HG02623 (cell line): ENCODE data around the gene KSR2.

Experiments
- ATAC-seq: cut with Tn5 transposase; IDR thresholded peaks from one replicate; pipeline ENCODE4 v1.9.1; 2021; ENCODE audit warnings: moderate library complexity; ENCODE audit not compliant: unreplicated experiment

The KSR2 gene

DNA sequence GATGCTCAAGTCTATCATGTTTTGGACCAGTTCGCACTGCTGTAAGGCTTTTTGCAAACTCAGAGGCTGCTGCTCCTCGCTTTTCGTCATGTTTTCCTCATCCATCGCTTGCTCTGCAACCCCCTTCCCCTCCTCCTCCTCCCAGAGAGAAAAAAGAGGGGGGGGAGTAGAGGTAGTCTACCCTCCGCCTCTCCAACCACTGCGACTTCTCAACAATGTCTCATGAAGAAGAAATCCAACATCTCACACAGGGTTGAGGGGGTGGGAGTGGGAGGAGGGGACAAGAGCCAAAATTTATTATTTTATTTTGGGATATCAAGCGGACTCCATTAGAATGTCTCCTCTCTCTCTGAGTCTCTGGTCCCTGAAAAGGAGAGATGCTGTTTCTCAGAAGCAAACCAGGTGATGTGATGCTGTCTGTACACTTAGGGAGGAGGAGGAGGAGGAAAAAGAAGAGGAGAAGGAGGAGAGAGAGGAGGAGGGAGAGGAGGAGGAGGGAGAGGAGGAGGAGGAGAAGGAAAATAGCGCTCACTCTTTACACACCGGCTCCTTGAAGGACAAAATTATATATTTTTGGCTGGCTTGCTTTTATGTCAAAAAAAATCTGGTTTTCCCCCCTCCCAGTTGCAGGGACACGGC lies 520 bp downstream of the KSR2 start:
- ATAC-seq = no peak

DNA sequence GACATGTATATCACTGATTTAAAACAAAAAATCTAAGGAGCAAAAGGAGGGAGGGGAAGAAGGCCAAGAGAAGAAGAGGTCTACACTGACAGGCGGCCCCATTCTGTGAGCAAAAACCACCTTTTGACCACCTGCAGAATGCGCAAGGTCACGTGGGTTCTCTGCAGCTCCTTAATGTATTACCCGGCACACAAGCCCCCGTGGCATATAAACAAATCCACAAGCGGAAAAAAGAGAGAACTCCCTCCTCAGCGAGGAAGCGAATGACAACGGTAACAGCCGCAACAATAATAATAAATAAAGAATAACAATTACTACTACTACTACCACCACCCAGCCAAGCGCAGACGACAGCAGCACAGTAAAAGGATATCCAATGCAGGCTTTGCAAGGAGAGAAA lies 1.3 kb downstream of the KSR2 start:
- no peak for ATAC-seq

GRCh38 chr12:117967043-117967442 lies 1.7 kb downstream of the KSR2 start:
- no peak for ATAC-seq

DNA sequence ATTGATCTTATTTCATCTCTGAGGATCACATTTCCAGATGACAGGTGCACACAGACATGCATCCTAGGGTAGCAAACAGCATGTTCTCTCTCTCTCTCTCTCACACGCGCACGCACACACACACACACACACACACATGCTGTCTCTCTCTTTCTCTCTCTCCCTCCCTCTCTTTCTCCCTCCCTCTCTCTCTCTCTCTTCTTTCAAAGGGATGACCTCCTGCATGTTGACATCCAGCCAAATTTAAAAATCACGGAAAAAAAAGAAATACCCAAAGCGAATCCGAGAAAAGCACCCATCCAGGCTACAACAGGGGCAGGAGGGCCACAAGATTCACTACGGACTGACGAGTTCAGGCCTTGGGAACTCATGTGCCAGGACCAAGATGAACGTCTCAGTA lies 2.3 kb downstream of the KSR2 start:
- ATAC-seq = no peak

- ATAC-seq = no peak
Observed at GRCh38 chr12:117963836-117964235, 5.0 kb downstream of the KSR2 start.

GRCh38 chr12:117936722-117937484 lies 31.9 kb downstream of the KSR2 start:
- no peak for ATAC-seq

DNA sequence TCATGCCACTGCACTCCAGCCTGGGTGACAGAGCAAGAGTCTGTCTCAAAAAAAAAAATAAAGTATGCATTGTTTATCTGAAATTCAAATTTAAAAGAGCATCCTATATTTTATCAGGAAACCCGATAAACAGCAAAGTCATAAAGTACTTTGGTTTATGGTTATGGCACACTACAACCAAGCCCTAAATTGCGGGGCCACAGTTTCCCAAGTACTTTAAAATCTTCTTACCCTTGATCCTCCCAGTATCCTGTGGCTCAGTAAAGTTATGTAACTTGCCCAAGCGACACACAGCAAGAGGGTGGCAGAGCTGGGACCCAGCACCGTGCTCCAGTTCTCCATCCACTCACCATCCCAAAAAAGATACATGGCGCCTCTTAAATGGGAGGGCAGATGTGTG lies 35.2 kb downstream of the KSR2 start:
- ATAC-seq = no peak

DNA sequence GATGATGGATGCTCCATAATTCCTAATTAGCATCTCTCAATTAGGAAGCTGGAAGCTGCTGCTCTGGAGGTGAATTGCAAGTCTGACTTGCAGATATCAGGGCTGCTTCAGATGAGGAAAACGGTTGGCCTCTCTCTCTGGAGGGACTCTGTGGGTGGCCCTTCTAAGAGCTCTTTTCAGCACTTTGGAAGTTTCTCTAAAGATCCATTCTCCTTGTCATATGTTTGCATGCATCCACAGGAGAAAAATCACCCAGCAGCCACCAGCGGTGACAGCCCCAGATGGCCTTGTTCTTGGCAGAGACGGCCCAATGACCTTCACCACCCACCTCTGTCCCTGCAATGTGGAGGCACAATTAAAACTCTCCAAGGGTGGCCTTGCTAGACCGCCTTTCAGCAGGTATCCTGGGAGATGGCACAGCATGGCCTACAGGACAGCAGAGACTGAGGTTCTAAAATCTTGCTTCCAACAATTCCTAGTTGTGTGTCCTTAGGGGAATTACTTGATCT lies 42.3 kb downstream of the KSR2 start:
- no peak for ATAC-seq

DNA sequence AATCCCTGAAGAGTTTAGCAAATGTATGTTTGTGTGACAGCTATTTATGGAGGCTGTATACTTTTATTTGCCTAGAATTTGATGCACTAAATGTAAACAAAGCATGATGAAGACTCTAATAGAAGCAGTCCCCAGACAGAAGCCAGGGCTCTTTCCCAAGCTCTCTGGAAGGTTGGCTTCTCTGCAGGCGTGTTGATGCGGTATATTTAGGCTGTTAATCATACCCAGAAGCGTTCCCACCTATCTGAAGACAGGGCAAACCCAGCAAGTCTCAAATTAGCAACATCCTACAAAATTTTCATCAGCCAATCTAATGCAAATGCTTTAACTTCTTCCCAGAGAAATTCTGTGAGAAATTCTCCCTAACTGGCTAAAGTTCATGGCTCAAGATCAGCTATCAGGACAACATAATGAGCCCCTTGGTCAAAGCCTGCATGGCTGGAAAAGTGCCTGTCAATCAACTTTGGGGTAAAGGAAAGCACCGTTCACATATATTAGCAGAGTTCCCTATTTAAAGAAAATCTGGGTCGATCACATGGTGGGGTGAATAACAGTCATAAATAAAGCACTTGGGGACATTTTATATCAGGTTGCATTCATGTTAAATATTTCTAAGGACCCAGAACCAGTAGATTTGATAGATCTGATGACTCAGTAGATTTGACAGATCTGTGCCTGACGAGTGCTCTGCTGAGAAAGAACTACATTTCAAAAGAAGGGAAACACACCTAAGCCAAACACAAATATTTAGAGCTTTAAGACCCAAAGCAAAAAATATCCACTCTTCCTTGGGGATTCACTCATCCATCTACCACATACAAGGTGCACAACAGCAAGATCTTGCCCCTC lies 46.6 kb downstream of the KSR2 start:
- no peak for ATAC-seq

GRCh38 chr12:117919479-117919878 lies 49.3 kb downstream of the KSR2 start:
- ATAC-seq = no peak

DNA sequence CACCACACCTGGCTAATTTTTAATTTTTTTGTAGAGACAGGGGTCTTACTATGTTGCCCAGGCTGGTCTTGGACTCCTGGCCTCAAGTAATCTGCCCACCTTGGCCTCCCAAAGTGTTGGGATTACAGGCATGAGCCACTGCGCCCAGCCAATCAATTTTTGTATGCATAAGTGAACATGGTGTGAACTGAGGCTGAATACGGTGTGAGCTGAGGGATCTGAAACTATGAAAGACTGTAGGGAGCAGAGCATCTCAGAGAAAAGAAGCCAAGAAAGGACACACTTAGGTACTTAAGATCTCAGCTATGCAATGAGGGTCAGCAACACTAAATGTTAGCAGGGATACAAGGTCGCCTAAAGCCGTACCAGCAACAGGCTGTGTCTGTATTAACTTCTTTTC lies 54.1 kb downstream of the KSR2 start:
- ATAC-seq = no peak

GRCh38 chr12:117912756-117913155 lies 56.0 kb downstream of the KSR2 start:
- no peak for ATAC-seq

GRCh38 chr12:117908411-117908810 lies 60.4 kb downstream of the KSR2 start:
- ATAC-seq = no peak

DNA sequence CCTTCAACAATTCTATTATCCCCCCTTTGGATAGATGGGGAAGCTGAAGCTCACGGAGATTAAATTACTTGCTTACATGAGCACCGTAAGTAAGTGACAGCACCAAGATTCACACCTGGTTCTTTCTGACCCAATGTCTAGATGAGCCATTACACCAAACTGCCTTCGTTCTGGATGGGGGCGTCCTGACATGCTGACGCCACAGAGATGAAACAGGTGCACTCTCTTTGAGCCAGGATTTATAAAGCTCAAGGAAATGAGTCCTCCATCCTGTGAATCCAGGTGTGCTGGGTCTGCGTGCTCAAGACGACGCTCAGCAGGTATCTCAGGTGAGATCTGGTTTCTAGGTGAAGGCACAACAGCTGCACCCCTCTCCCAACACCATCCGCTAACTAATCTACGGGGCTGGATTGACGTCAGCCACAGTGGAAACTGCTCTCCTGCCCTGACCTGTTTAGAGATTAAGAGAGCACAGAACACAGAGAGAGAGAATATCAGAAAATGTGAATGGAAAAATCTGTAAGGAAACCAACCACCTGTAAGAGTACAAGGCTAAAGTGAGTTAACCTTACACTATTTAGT lies 61.6 kb downstream of the KSR2 start:
- ATAC-seq = no peak

DNA sequence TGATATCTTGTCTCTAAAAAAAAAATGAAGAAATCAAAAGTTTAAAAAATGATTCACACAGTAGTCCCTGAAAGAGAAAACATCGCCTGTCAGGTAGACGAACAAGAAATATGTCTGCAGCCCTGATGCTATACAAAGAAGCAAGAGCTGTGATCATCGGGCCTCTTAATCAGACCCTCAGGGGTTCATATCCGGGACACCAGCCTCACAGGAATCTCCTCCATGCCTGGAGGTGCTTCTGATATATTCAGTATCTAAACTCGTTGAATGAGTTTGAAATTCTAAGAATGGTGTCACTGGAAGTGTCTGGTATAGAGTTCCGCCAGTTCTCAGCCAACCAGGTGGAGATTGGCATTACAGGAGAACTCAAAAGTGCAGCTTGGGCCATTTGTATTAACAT lies 64.7 kb downstream of the KSR2 start:
- ATAC-seq = no peak

DNA sequence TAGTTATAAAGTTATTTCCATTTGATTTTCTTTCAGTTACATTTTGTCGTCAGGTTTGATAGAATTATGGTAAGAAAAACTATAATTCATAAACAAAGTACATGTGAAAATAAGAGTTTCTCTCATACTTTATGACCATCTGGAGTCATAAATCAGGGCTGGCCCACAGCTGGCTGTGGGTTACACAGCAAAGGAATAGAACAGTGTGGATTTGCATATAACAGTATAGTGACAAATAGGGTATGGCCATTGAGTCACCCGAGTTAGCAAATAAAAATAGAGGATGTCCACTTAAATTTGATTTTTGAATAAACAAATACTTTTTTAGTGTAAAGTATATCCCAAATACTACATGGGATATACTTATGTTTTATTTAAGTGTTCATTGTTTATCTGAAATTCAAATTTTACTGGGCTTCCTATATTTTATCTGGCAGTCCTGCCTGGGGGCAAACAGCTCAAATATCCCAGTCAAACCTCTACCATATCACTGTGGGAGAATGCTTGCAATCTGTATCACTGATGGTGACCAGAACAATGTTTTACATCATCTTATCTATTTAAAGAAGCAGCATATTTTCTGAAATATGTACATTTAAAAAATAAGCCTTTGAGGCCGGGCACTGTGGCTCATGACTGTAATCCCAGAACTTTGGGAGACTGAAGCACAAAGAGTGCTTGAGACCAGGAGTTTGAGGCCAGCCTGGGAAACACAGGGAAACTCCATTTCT lies 65.5 kb downstream of the KSR2 start:
- no peak for ATAC-seq

DNA sequence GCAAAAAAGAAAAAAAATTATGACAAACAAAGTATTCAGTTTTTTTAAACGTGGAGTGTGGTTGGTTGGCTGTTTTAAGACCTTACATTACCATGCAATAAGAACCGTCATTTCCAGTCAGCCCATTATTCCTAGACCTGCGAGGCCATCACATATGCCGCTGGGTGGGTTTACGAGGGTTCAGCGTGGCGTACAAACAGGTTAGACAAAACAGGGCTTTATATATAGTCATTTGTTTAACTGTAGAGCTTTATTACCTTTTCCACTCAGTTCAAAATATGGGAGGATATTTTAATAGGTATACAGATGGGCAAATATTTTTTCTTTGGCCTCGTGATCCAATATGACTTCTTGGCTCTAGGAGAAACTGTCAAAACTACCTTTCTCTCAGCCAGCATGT lies 67.2 kb downstream of the KSR2 start:
- no peak for ATAC-seq

- no peak for ATAC-seq
Observed at GRCh38 chr12:117900561-117900960, 68.2 kb downstream of the KSR2 start.

- ATAC-seq = no peak
Observed at GRCh38 chr12:117897372-117898161, 71.2 kb downstream of the KSR2 start.

DNA sequence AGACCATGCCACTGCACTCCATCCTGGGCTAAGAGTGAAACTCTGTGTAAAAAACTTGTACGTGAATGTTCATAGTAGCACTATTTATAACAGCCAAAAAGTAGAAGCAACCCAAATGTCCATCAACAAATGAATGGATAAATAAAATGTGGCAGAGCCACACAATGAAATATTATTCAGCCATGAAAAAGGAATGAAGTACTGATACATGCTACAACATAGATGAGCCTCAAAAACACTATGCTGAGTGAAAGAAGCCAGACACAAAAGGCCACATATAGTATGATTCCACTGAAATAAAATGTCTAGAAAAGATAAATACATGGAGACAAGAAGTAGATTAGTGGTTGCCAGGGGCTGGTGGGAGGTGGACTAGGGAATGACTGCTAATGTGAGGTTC lies 72.8 kb downstream of the KSR2 start:
- ATAC-seq = no peak
